IPS DF 6.9 (cell line): ENCODE data around the gene DNAH7.

Experiments used
- DNase-seq: peaks from one replicate; pipeline ENCODE4 v3.0.0-alpha.2; 2013; ENCODE audit warnings: low read depth, low spot score
- H3K27ac ChIP-seq: one replicate; pipeline ENCODE4 v1.5.1; 2013; ENCODE audit warnings: low read length, control low read depth
- H3K27me3 ChIP-seq: 2 replicates; pipeline ENCODE4 v1.6.1; 2013; ENCODE audit warnings: mild to moderate bottlenecking, low read length; ENCODE audit not compliant: control insufficient read depth, insufficient read depth
- H3K36me3 ChIP-seq: 2 replicates; pipeline ENCODE4 v1.6.1; 2013; ENCODE audit warnings: low read length; ENCODE audit not compliant: control insufficient read depth, insufficient read depth
- H3K4me1 ChIP-seq: 2 replicates; pipeline ENCODE4 v1.6.1; 2013; ENCODE audit warnings: low read length; ENCODE audit not compliant: control insufficient read depth, insufficient read depth
- H3K4me3 ChIP-seq: 2 replicates; pipeline ENCODE4 v1.5.1; 2013; ENCODE audit warnings: mild to moderate bottlenecking, low read length
- H3K9me3 ChIP-seq: 2 replicates; pipeline ENCODE4 v1.6.1; 2013; ENCODE audit warnings: low read length, inconsistent platforms; ENCODE audit not compliant: control insufficient read depth, insufficient read depth
- WGBS: extraction: QIAGEN DNeasy Blood & Tissue Kit; methylation state at CpG from one replicate; pipeline ENCODE4 v1.1.7; 2013; ENCODE audit warnings: mixed read lengths, missing lambda C conversion rate; ENCODE audit not compliant: insufficient read length, insufficient coverage; 5-methylcytosine and 5-hydroxymethylcytosine counted together

Gene DNAH7

GRCh38 chr2:195768431-195768830 lies 300.2 kb downstream of the DNAH7 start:
- H3K27me3 ChIP-seq = no peaks in the 10 kb centered on the region
- no peaks in the 10 kb centered on the region for H3K4me1 ChIP-seq
- H3K27ac ChIP-seq = no peak overlapping the region
- H3K4me3 ChIP-seq = no peak overlapping the region
- WGBS = no CpG with 5 or more reads among the region's 2 CpGs
- no peak for DNase-seq
- H3K36me3 ChIP-seq = no peaks in the 10 kb centered on the region
- no peaks in the 10 kb centered on the region for H3K9me3 ChIP-seq

- H3K27ac ChIP-seq = no peak overlapping the region
- WGBS = no CpG with 5 or more reads among the region's 1 CpG
- DNase-seq = no peak
- H3K36me3 ChIP-seq = no peaks in the 10 kb centered on the region
- H3K9me3 ChIP-seq = no peaks in the 10 kb centered on the region
- H3K27me3 ChIP-seq = no peaks in the 10 kb centered on the region
- H3K4me3 ChIP-seq = no peak overlapping the region
- no peaks in the 10 kb centered on the region for H3K4me1 ChIP-seq
Observed at GRCh38 chr2:195766691-195767090, 301.9 kb downstream of the DNAH7 start.

- no peaks in the 10 kb centered on the region for H3K27me3 ChIP-seq
Observed at GRCh38 chr2:195763866-195764265, 304.8 kb downstream of the DNAH7 start.

GRCh38 chr2:195759877-195760276 lies 308.8 kb downstream of the DNAH7 start:
- Histone ChIP-seq H3K4me1 (no peaks in the 10 kb centered on the region), H3K27ac (no peak overlapping the region), H3K27me3 (no peaks in the 10 kb centered on the region), H3K36me3 (no peaks in the 10 kb centered on the region), H3K9me3 (no peaks in the 10 kb centered on the region), H3K4me3 (no peak overlapping the region)
- DNase-seq = peak; percentile 11
- WGBS = no CpG with 5 or more reads among the region's 1 CpG

More at GRCh38 chr2:195763866-195764265, 304.8 kb downstream of the DNAH7 start:
- H3K4me3 ChIP-seq = no peak overlapping the region
- H3K27ac ChIP-seq = no peak overlapping the region
- H3K4me1 ChIP-seq = no peaks in the 10 kb centered on the region
- H3K9me3 ChIP-seq = no peaks in the 10 kb centered on the region
- H3K36me3 ChIP-seq = no peaks in the 10 kb centered on the region
- no peak for DNase-seq

- H3K4me3 ChIP-seq = no peak overlapping the region
- no peaks in the 10 kb centered on the region for H3K27me3 ChIP-seq
- no CpG with 5 or more reads among the region's 3 CpGs for WGBS
- no peaks in the 10 kb centered on the region for H3K4me1 ChIP-seq
- no peaks in the 10 kb centered on the region for H3K36me3 ChIP-seq
- H3K9me3 ChIP-seq = no peaks in the 10 kb centered on the region
- no peak for DNase-seq
- H3K27ac ChIP-seq = no peak overlapping the region
Observed at GRCh38 chr2:195758846-195759245, 309.8 kb downstream of the DNAH7 start.

- Histone ChIP-seq H3K4me3 (no peak overlapping the region), H3K27me3 (no peaks in the 10 kb centered on the region), H3K36me3 (no peaks in the 10 kb centered on the region), H3K27ac (no peak overlapping the region), H3K4me1 (no peaks in the 10 kb centered on the region), H3K9me3 (no peaks in the 10 kb centered on the region)
- DNase-seq = no peak
- WGBS = no CpG with 5 or more reads among the region's 7 CpGs
Observed at GRCh38 chr2:195756218-195756942, 312.3 kb downstream of the DNAH7 start.

- DNase-seq = no peak
- no peaks in the 10 kb centered on the region; the same call in 1 of the 2 replicates for H3K36me3 ChIP-seq
- no peaks in the 10 kb centered on the region for H3K4me1 ChIP-seq
- H3K4me3 ChIP-seq = no peak overlapping the region
- no peaks in the 10 kb centered on the region for H3K27me3 ChIP-seq
- H3K9me3 ChIP-seq = no peaks in the 10 kb centered on the region; the same call in 1 of the 2 replicates
- no CpG with 5 or more reads among the region's 1 CpG for WGBS
- no peak overlapping the region for H3K27ac ChIP-seq
Observed at GRCh38 chr2:195741191-195741590, 327.4 kb downstream of the DNAH7 start.

GRCh38 chr2:195737511-195738325 lies 330.9 kb downstream of the DNAH7 start:
- Histone ChIP-seq H3K36me3 (peaks cover 3% of the 10 kb centered on the region; the same call in 1 of the 2 replicates), H3K4me3 (no peak overlapping the region), H3K27ac (no peak overlapping the region), H3K27me3 (no peaks in the 10 kb centered on the region), H3K4me1 (no peaks in the 10 kb centered on the region), H3K9me3 (no peaks in the 10 kb centered on the region)
- DNase-seq = no peak
- no CpG with 5 or more reads among the region's 5 CpGs for WGBS

GRCh38 chr2:195735347-195735746 lies 333.3 kb downstream of the DNAH7 start:
- Histone ChIP-seq H3K9me3 (no peaks in the 10 kb centered on the region), H3K4me3 (no peak overlapping the region), H3K27me3 (no peaks in the 10 kb centered on the region), H3K27ac (no peak overlapping the region), H3K36me3 (peaks cover 6% of the 10 kb centered on the region; the same call in 1 of the 2 replicates), H3K4me1 (no peaks in the 10 kb centered on the region)
- WGBS = no CpG with 5 or more reads among the region's 1 CpG
- DNase-seq = no peak

GRCh38 chr2:195734931-195735330 lies 333.7 kb downstream of the DNAH7 start:
- no peak overlapping the region for H3K27ac ChIP-seq
- peaks cover 6% of the 10 kb centered on the region; the same call in 1 of the 2 replicates for H3K36me3 ChIP-seq
- WGBS = no CpG with 5 or more reads among the region's 2 CpGs
- no peaks in the 10 kb centered on the region for H3K9me3 ChIP-seq
- H3K4me1 ChIP-seq = no peaks in the 10 kb centered on the region
- H3K27me3 ChIP-seq = no peaks in the 10 kb centered on the region
- no peak for DNase-seq
- no peak overlapping the region for H3K4me3 ChIP-seq
